GM23248 (cell line): Measurements from ENCODE around the gene RNF157.

Experiments
- EZH2 ChIP-seq: fragments of 200-600 bp; sonication (generic); IDR thresholded peaks from 2 replicates; pipeline ENCODE4 v1.6.1; 2018; ENCODE audit warnings: antibody characterized with exemption, mild to moderate bottlenecking; ENCODE audit not compliant: insufficient read depth, poor library complexity, severe bottlenecking
- EZH2phosphoT487 ChIP-seq: fragments of 200-600 bp; sonication (generic); IDR thresholded peaks from 2 replicates; pipeline ENCODE4 v1.6.1; 2018; ENCODE audit warnings: antibody characterized with exemption, moderate library complexity, mild to moderate bottlenecking, low read depth; ENCODE audit not compliant: insufficient read depth

DNA sequence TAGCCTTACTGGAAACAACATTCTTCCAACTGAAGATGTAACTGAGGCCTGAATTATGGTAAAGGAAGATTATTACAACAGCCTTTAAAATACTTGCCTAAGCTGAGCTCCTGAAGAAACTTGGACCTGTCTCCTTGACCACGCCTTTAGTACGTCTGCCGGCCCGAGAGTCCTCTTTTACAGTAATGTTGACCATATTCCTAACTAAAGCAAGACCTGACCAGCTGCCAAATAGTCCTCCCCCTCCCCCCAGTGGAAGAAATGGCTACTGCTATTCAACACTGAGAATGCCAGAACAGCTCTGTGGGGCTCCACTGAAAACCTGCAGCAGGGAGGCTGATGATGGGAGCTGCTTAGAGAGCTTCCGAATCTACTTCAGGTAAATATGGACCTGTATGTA, 86.7 kb downstream of the RNF157 start:
- TF ChIP-seq EZH2 (no peak), EZH2phosphoT487 (no peak)
